NB4 (cell line): ENCODE measurements around the gene RHBDD2.

Experiments used
- CTCF ChIP-seq: IDR thresholded peaks from one replicate; pipeline ENCODE4 v1.5.1; 2012; ENCODE audit warnings: low read depth, low read length
- MAX ChIP-seq: IDR thresholded peaks from 2 replicates; pipeline ENCODE4 v1.6.1; 2011; ENCODE audit warnings: low read depth, low read length
- POLR2A ChIP-seq: IDR thresholded peaks from 2 replicates; pipeline ENCODE4 v1.6.1; 2011; ENCODE audit warnings: mild to moderate bottlenecking; ENCODE audit not compliant: insufficient read length; ENCODE audit errors: extremely low read depth

- no peak for TF ChIP-seq MAX
- no peak for TF ChIP-seq CTCF
- no peak for TF ChIP-seq POLR2A
Observed at GRCh38 chr7:75881436-75882095, 2.7 kb downstream of the RHBDD2 start.
